HG03521 (cell line): Measurements from ENCODE around the gene RBP3.

Experiments
- ATAC-seq: cut with Tn5 transposase; IDR thresholded peaks from one replicate; pipeline ENCODE4 v1.9.1; 2021; ENCODE audit warnings: mild to moderate bottlenecking, moderate library complexity; ENCODE audit not compliant: unreplicated experiment

Gene RBP3

DNA sequence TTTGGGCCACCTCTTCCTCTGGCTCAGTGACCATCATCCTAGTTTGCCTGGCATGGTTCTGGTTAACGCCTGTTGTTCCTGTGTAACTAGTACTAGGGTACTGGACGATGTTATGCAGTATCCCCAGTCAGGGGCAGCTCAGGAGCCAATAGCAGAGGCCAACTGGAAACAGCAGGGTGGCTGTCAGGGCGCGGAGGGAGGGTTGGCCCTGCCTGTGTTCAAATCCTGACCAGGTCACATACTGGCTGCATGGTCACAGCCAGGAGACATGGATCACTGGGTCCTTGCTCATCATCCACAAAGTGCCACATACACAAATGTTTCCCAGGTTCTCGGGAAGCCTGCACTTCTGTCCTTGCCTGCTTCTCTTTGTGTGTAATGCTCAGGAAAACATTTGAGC lies 12.3 kb upstream of the RBP3 start:
- no peak for ATAC-seq

DNA sequence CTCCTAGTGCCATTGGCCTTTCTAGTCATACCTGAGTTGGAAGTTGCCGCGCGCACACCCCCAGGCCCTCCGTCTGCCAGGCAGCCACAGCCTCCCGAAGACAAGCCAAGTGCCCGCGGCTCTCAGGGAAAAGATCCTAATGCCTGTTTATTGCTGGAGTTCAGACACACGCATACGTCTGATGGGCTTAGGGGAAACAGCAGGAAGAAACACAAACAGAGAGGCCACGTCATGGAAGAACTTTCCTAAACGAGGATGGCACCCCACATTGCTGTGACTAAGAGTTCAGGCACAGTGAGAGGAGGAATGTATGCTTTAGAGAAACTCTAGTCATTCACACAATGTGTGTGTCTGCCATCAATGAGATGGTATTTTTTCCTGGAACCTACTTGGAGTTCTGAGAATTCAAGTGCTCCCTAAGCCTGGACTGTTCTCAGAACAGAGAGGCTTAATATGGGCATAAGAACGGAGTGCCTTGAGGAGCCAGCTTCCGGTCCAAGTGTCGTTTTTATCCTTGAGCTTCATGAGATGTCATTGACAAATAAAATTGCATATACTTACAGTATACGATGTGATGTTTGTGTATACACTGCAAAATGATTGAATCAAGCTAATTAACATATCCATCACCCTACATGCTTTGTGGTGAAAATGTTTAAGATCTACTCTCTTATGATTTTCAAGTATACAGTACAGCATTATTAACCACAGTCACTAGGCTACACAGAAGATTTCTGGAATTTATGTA lies 11.6 kb upstream of the RBP3 start:
- ATAC-seq = no peak

DNA sequence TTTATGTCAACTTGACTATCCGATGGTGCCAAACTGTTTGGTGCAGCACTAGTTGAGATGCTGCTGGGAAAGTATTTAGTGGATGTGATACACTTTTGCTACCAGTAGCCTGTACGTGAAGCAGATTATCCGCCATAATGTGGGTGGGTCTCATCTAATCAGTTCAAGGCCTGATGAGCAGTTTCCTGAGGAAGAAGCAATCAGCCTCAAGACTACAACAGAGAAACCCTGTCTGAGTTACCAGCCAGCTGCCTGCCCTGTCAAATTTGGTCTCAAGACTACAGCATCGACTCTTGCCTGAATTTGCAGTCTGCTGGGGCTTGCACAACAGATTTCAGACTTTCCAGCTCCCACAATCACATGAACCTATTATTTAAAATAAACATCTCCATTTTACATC lies 10.9 kb upstream of the RBP3 start:
- ATAC-seq = no peak

- ATAC-seq = no peak
Observed at GRCh38 chr10:47339186-47339735, 8.9 kb upstream of the RBP3 start.

DNA sequence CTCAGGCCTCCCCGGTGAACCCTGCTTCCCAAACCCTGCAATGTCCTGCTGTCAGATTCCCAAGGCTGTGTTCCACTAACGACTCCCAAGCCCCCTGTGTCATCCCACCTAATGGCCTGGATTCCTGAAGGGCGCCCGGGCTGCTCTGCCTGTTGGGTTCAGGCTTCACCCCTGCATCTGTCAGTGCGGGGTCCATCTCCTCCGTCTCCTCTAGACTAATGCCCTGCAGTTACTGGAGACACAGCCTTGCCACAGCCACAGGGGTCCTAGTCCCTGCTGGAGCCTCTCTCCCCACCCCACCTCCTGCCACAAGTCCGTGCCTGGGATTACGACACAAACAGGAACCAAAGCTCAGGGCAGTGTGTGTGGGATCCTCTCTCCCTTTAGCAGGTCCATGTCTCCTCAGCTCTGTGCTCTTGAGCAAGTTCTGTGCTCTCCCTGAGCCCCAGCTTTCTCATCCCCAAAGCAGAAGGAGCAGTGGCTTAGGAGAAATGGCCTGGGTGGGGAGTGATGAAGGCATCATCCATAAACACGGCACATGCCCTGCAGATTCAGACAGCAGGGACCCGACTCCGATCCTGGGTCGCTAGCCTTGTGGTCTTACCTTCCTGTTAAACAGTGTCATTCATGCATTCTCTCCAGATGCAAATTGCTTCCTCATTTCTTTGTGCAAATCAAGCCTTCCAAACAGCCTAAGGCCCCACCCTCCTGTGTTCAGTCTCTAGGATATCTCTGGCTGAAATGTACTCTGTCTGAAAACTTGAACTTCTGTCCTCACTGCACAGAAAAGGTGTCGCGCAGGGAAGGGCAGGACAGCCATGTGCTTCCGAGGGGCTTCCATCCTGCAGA lies 8.2 kb upstream of the RBP3 start:
- no peak for ATAC-seq

DNA sequence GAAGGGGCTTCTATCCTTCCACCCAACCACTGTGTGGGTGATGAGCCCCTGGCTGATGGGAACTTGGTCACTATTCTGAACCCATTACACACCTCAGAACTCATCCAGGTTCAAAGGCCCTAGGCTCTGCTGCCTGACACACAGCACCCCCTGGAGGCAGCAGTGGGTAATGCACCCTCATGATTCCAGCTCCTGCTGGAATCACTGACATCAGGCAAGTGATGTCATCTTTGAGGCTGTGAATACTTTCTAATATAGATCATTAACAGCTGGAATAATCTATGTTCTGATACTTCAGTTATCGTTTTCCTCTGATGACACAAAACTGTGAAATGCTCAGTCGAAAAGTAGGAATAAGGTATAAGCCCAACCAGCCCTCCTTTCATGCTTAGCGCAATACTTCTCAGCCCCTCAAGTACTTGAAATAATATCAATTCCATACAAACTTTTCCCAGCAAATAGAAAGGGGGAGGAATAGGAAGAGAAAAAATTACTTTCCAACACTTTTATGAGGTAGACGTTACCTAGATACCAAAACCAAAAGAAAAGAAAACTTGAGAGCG lies 7.5 kb upstream of the RBP3 start:
- no peak for ATAC-seq

- no peak for ATAC-seq
Observed at GRCh38 chr10:47344996-47345870, 2.9 kb upstream of the RBP3 start.

GRCh38 chr10:47346581-47347302 lies 1.4 kb upstream of the RBP3 start:
- no peak for ATAC-seq

DNA sequence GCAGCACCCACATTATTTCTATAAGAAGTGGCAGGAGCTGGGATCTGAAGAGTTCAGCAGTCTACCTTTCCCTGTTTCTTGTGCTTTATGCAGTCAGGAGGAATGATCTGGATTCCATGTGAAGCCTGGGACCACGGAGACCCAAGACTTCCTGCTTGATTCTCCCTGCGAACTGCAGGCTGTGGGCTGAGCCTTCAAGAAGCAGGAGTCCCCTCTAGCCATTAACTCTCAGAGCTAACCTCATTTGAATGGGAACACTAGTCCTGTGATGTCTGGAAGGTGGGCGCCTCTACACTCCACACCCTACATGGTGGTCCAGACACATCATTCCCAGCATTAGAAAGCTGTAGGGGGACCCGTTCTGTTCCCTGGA lies 874 bp upstream of the RBP3 start:
- ATAC-seq = no peak

GRCh38 chr10:47348661-47349470 lies 703 bp downstream of the RBP3 start:
- no peak for ATAC-seq

GRCh38 chr10:47349516-47349915 lies 1.4 kb downstream of the RBP3 start:
- no peak for ATAC-seq

DNA sequence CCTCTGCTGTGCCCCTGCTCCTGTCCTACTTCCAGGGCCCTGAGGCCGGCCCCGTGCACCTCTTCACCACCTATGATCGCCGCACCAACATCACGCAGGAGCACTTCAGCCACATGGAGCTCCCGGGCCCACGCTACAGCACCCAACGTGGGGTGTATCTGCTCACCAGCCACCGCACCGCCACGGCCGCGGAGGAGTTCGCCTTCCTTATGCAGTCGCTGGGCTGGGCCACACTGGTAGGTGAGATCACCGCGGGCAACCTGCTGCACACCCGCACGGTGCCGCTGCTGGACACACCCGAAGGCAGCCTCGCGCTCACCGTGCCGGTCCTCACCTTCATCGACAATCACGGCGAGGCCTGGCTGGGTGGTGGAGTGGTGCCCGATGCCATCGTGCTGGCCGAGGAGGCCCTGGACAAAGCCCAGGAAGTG lies 1.8 kb downstream of the RBP3 start:
- ATAC-seq = no peak

DNA sequence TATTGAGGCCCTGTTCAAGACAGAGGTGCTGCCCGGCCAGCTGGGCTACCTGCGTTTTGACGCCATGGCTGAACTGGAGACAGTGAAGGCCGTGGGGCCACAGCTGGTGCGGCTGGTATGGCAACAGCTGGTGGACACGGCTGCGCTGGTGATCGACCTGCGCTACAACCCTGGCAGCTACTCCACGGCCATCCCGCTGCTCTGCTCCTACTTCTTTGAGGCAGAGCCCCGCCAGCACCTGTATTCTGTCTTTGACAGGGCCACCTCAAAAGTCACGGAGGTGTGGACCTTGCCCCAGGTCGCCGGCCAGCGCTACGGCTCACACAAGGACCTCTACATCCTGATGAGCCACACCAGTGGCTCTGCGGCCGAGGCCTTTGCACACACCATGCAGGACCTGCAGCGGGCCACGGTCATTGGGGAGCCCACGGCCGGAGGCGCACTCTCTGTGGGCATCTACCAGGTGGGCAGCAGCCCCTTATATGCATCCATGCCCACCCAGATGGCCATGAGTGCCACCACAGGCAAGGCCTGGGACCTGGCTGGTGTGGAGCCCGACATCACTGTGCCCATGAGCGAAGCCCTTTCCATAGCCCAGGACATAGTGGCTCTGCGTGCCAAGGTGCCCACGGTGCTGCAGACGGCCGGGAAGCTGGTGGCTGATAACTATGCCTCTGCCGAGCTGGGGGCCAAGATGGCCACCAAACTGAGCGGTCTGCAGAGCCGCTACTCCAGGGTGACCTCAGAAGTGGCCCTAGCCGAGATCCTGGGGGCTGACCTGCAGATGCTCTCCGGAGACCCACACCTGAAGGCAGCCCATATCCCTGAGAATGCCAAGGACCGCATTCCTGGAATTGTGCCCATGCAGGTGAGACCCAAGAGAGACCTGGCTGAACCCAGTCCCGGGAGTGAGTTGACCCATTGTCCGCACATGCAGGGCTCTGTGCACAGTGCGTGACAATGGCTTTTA lies 2.8 kb downstream of the RBP3 start:
- ATAC-seq = no peak

GRCh38 chr10:47351899-47352815 lies 4.0 kb downstream of the RBP3 start:
- no peak for ATAC-seq

- no peak for ATAC-seq
Observed at GRCh38 chr10:47353351-47353750, 5.2 kb downstream of the RBP3 start.

GRCh38 chr10:47354165-47354564 lies 6.0 kb downstream of the RBP3 start:
- ATAC-seq = no peak

DNA sequence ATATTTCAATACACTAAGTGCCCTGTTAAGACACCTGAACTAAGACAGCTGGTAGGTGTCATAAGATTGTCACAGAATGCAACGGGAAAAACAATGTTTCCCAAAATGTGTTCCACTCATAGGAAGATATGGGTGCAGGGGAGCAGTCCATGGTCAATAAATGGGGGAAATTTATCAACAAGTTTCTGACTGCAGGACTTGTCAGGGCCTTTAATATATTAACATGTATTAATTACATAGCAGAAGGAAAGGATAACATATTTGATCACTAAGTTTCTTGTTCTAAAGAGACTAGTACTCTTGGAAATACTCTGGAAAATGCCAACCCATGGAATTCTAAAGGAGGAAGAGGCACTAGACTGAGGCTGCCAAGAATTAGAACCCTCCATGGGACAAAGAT lies 6.7 kb downstream of the RBP3 start:
- ATAC-seq = no peak
